DMS 273 treated with DMSO at 0.1 percent for 48 hours (cell line): ENCODE measurements around the gene BAIAP3.

Source experiments
- DNase-seq: peaks from one replicate; lab custom pipeline; 2025; lab: John Stamatoyannopoulos, UW

Gene BAIAP3

DNA sequence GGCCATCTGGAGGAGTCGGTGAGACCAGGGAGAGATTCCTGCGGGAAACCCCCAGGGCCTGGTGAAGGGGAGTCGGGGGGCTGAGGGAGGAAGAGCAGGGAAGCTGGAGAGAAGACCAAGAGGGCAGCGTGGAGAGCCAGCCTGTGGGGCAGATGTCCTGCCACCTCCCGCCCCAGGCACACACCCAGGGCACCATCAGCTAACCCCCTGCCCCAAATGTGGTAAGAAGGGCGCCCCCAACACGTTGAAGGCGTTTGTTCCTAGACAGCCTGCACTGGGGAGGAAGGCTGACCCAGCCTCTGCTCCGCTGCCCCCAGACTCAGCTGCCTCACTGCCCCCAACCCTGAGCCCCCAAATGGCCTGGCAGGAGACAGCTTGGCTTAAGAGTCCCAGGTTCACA lies 1.3 kb downstream of the BAIAP3 start:
- no peak for DNase-seq

DNA sequence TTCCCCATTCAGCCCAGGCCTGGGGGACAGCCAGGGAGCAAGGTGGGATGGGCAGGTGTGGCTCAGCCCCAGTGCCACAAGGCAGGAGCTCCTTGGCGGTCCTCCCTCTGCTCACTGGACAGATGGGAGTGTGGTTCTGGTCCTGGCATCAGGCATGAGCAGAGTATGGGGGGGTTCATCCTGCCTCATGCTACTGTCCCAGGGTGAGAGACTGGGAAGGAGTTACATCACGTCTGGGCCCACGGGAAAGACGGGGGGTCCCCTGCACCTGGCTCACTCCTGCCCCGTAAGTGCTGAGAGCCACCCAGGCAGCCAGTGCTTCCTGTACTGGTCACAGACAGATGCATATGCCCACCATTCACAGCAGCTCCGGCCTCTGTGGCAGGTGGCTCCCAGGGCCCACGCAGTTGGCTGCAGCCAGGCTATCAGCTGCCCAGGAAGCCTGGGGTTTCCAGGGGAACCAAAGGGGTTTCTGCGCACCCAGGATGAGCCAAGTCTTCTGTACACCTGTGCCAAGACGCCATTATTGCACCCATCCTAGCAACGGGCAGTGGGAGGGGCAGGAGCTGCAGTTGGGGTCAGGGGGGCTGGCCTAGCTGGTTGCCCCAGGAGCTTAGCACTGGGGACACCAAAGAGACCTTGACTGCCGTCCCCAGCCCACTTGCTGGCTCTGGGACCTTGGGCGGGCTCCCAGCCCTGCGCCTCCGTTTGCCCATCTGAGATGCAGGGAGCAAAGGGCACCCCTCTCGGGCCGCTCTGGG lies 1.9 kb downstream of the BAIAP3 start:
- DNase-seq: no peak

GRCh38 chr16:1335996-1336395 lies 2.6 kb downstream of the BAIAP3 start:
- no peak for DNase-seq

DNA sequence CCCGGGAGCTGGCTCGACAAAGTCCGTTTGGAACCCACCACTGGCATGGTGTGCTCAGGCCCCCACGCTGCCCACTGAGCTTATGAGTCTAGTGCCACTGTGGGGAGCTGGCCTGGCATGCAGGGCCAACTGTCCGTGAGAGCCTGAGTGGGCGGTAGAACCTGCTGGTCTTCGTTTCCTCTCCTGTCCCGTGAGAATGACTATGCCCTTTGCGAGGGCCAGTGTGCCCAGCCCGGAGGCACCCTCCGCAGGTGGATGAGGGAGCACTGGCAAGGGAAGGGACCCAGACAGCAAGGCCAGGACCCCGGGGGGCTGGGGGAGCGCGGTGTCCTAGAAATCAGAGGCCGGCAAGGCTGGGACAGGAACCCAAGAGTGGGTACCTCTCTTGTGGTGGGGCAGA lies 3.2 kb downstream of the BAIAP3 start:
- no peak for DNase-seq

DNA sequence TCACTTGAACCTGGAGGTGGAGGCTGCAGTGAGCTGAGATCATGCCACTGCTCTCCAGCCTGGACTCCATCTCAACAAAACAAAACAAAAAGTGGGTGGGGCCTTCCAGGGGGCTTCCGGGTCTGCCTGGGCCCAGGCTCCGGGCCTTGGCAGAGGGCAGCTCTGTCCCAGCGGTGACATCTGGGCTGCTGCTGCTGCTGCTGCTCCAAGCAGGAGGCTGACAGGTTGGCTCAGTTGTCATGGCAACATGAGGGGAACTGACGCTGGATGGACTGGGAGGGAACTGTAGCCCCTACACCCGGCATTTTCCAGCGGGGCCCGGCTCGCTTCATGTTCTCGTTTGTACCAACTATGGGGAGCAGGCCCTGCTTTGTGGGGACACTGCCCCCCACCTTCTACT lies 4.0 kb downstream of the BAIAP3 start:
- DNase-seq: peak; percentile 37

DNA sequence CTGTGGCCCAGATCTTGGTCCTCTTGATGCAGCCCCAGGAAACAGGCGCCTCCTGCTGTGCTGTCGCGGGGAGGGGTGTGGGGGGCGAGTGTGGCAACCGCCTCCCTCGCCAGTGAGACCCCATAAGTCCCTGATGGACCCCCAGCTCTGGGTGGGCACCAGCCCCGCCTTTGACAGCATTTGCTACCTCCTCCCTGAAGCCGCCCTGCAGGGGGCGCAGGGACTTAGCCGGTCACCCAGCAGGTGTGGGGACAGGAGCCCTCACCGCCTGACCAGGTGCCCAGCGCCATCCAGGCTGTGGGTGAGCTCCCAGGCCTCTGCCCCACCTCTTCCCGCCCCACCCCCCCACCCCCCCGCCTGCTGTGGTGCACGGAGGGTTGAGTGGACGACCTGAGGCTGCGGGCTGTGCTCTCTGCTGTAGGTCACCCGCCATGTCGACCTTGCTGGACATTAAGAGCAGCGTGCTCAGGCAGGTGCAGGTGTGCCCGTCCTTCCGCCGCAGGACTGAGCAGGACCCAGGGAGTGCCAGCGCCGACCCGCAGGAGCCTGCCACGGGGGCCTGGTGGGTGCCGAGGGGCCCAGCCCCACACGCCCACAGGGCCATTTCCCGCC lies 4.8 kb downstream of the BAIAP3 start:
- no peak for DNase-seq

DNA sequence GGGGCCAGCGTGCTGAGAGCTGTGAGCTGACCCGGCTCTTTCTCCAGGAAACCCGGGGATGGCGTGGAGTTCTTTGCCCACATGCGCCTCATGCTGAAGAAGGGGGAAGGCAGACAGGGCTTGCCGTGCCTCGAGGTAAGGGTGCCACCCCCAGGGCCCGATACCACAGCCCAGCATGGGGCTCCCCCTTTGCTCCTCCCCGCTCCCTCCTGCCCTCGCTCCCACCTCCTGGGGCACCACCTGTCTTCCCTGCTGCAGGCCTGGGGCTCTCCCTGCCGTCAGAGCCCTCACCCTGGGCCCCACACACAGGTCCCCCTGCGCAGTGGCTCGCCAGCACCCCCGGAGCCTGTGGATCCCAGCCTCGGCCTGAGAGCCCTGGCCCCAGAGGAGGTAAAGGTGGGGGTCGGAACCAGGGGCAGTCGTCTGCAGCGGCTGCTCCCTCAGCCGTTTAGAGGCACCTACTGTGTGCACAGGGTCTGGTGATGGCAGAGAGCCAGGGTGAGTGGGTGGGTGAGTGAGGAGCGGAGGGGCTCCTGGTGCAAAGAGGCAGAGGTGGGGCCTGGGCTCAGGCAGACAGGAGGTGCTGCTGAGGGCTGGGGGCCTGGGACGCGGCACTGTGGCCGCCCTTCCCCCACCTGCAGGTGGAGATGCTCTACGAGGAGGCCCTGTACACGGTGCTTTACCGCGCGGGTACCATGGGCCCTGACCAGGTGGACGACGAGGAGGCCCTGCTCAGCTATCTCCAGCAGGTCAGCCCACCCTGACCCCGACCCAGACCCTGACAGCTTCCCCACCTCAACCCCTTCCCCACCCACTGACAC lies 5.6 kb downstream of the BAIAP3 start:
- DNase-seq: no peak

DNA sequence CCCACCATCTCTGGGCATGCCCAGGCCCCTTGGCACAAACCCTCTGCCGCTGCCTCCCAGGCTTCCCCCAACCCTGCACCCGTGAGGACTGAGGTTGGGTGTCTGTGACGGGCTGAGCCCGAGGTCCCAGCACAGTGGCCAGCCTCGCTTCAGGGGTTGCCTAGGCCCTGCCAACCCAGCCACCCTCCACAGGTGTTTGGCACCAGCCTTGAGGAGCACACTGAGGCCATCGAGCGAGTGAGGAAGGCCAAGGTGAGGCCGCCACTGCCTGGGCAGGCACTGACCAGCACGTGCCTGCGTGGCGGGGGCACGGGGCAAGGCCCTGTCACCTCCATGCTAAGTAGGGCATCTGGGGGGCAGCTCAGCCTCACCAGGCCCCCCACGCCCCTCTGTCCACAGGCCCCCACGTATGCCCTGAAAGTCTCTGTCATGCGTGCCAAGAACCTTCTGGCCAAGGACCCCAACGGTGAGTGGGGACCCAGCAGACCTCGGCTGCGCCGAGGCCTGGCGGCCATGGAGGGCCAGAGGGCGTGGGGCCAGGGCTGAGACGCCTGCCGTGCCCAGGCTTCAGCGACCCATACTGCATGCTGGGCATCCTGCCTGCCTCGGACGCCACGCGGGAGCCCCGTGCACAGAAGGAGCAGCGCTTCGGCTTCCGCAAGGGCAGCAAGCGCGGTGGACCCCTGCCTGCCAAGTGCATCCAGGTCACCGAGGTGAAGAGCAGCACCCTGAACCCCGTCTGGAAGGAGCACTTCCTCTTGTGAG lies 7.5 kb downstream of the BAIAP3 start:
- no peak for DNase-seq

GRCh38 chr16:1341495-1342420 lies 8.3 kb downstream of the BAIAP3 start:
- no peak for DNase-seq

- peak; percentile 96 for DNase-seq
These were observed 9.3 kb downstream of the BAIAP3 start for GRCh38 chr16:1342526-1343427.

DNA sequence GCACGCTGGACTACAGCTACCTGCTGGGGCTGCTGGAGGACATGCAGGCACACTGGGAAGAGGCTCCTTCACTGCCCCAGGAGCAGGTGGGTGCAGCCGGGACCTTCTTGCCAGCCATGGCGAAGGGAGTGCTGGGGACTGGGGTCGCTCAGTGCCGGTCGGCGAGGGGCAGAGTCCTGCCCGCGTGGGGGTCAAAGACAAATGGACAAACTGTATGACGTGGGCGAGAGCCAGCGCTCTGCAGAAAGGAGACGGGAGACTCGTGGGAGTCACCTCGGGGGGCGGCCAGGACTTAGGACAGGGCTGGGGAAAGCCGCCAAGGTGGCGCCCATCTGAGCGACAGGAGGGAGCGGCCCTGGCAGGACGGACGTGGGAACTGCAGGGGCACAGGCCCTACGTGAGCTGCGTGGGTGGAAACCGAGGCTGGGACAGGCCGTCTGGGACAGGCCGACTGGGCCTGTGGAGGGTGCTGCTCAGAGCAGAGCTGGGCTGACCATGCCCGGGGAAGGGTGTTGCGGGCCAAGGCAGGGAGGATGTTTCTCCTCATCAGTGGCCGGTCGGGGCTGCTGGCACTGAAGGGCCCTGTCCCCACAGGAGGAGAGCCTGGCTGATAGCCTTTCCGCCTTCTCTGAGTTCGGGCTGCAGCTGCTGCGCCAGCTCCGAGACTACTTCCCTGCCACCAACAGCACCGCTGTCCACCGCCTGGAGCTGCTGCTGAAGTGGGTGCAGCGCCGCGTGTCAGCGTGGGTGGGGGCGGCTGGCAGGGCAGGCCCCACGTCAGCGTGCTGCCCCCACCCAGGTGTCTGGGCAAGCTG lies 10.2 kb downstream of the BAIAP3 start:
- DNase-seq: no peak

GRCh38 chr16:1344499-1344898 lies 11.1 kb downstream of the BAIAP3 start:
- DNase-seq: no peak

- no peak for DNase-seq
These were observed 11.6 kb downstream of the BAIAP3 start for GRCh38 chr16:1345087-1345486.

GRCh38 chr16:1345651-1346421 lies 12.4 kb downstream of the BAIAP3 start:
- DNase-seq: no peak

- no peak for DNase-seq
These were observed 13.2 kb downstream of the BAIAP3 start for GRCh38 chr16:1346422-1347285.

DNA sequence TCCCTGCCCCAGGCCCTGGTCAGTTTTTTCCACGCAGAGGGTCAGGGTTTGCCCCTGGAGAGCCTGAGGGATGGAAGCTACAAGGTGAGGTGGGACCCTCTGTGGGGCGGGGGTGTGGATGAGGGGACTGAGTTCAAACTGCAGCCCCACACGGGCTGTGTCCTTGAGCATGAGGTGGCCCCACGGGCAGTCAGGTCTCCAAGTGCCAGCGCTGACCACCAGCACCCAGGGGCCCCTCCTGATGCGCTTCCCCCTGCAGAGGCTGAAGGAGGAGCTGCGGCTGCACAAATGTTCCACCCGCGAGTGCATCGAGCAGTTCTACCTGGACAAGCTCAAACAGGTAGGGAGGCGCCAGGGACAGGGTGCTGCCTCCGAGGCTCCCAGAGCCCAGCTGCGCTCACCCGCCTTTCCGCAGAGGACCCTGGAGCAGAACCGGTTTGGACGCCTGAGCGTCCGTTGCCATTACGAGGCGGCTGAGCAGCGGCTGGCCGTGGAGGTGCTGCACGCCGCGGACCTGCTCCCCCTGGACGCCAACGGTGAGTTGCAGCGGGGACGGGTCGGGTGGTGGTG lies 13.9 kb downstream of the BAIAP3 start:
- no peak for DNase-seq

GRCh38 chr16:1347962-1348361 lies 14.5 kb downstream of the BAIAP3 start:
- no peak for DNase-seq
